HG03045 (cell line): ENCODE results near the gene CSF3.

Source experiments
- ATAC-seq: cut with Tn5 transposase; IDR thresholded peaks from one replicate; pipeline ENCODE4 v1.9.1; 2021; ENCODE audit warnings: mild to moderate bottlenecking, moderate library complexity; ENCODE audit not compliant: unreplicated experiment

Gene CSF3, protein sequence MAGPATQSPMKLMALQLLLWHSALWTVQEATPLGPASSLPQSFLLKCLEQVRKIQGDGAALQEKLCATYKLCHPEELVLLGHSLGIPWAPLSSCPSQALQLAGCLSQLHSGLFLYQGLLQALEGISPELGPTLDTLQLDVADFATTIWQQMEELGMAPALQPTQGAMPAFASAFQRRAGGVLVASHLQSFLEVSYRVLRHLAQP

GRCh38 chr17:40015005-40015997 lies at the start of gene CSF3:
CSF3 (plus strand) TSS chr17:40015440; CDS start chr17:40015475, 35 bp downstream.
- no peak for ATAC-seq

DNA sequence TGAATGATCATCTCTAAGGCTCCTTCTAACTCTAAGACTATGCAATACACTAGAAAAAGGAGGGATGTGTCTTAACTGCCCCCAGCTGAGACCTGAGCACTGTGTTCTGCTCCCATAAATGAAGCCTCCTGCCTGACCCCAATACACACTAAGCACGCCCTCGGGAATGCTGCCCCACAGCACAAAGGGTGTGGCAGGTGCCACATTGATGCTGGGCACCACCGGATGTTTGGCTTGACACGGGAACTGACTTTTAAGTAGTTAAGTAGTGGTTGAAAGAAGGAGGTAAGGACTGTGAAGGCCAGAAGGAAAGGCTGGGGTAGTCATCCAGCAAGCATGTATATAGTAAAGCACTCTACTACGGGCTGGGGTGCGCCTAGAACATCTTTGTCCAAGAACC lies 48.5 kb upstream of the CSF3 start:
- ATAC-seq = no peak

- ATAC-seq = no peak
These were observed 46.5 kb upstream of the CSF3 start for GRCh38 chr17:39968761-39969160.

GRCh38 chr17:39969375-39969774 lies 45.9 kb upstream of the CSF3 start:
- no peak for ATAC-seq

GRCh38 chr17:39970157-39970692 lies 45.0 kb upstream of the CSF3 start:
- ATAC-seq = no peak

GRCh38 chr17:39971076-39971603 lies 44.1 kb upstream of the CSF3 start:
- no peak for ATAC-seq

GRCh38 chr17:39972271-39972670 lies 43.0 kb upstream of the CSF3 start:
- no peak for ATAC-seq

GRCh38 chr17:39973496-39973895 lies 41.7 kb upstream of the CSF3 start:
- ATAC-seq = no peak

GRCh38 chr17:39974433-39974832 lies 40.8 kb upstream of the CSF3 start:
- ATAC-seq = no peak

DNA sequence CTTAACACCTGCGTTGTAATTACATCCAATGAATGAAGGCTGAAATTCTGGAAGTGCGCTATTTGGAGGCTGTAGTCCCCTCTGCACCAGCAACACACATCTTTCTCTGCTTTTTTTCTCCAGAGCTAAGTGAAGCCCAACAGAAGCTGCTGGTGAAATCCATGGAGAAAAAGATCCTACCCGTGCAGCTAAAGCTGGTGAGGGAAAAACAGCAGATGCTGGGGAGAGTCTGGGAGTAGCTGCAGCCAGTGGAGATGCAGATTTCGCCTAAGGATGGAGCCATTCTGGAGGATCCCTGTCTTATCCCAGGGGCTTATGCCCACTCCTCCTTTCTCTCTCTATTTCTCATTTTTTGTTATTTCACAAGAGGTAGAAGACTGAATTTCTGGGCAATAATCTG lies 39.4 kb upstream of the CSF3 start:
- ATAC-seq = no peak

DNA sequence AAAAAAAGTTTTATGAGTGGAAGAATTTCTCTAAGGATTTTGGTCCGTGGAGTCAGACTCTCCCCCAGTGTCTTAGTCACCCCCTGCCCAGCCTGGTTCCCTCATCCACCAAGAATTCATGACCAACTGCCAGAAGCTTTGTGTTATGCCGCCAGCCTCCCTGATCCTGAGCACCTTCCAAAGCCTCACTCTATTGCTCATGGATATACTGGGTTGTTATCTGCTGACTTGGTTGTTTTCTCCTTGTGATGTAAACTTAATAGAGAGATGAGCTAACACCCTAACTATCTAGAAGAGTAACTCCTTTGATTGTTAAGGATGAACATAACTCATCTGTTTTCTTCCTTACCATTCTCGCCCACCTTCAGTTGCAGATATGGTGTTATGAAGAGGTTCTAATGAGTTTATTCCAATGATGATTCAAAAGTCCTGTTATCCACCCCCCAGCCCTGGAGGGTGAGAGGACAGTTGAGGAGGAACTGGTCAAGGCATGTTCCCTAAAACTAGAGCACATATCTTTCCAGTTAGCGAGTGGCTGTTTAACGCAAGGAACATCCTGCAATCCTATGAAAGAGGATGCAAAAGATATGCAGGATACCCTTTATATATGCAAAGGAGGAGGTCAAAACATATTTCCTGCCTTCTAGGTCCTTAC lies 36.1 kb upstream of the CSF3 start:
- ATAC-seq = no peak

DNA sequence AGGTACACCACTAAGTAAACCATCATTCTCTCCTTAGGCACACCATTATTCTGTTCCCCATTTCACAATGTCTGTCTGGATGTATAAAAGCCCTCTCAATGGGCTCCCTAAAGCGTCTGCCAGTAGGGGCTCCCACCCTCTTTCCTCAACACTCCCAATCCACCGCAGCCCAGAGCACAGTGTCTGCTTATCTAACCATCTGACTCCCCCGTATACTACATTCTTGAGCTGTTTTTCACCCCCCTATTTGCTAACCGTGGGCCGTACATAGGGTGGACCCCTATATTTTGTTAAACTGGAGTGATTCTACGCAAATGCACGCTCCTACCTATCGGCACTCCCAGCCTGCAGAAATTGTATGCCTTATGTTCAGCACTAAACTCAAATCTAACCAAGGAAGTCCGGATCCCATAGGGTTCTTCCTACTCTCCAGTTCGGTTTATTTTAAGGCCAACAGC lies 35.3 kb upstream of the CSF3 start:
- peak; percentile 25 for ATAC-seq

DNA sequence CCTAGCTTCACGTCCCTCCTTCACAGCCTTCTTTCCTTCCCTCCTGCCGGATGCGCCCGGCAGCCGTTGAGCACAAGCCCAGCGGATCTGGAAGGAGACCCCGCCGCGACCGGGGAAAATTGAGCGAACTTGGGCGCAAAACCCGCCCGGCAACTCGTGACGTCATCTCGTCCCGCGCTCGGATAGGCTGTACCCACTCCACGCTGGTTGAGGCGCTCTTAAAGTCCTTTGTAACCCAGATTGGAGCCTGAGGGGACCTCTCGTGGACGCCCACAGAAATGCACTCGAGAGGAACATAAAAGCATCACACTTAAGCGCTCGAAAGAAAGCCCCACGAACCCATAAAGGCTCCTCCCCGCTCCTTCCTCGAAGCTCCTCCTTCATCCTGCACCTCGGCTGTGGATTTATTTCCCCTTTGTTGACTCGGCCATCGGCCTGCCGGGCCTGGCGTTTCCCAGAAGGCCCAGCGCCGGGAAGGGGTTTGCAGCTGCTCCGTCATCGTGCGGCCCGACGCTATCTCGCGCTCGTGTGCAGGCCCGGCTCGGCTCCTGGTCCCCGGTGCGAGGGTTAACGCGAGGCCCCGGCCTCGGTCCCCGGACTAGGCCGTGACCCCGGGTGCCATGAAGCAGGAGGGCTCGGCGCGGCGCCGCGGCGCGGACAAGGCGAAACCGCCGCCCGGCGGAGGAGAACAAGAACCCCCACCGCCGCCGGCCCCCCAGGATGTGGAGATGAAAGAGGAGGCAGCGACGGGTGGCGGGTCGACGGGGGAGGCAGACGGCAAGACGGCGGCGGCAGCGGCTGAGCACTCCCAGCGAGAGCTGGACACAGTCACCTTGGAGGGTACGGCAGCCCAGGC lies 34.7 kb upstream of the CSF3 start, which contains the start of gene PSMD3:
TSS of gene PSMD3 (plus strand) at position 457 of the 856 bp plus-strand sequence. CDS start at position 621, 164 bp downstream.
- ATAC-seq = peak; percentile 89

- ATAC-seq = no peak
These were observed 34.0 kb upstream of the CSF3 start for GRCh38 chr17:39981207-39981741.

DNA sequence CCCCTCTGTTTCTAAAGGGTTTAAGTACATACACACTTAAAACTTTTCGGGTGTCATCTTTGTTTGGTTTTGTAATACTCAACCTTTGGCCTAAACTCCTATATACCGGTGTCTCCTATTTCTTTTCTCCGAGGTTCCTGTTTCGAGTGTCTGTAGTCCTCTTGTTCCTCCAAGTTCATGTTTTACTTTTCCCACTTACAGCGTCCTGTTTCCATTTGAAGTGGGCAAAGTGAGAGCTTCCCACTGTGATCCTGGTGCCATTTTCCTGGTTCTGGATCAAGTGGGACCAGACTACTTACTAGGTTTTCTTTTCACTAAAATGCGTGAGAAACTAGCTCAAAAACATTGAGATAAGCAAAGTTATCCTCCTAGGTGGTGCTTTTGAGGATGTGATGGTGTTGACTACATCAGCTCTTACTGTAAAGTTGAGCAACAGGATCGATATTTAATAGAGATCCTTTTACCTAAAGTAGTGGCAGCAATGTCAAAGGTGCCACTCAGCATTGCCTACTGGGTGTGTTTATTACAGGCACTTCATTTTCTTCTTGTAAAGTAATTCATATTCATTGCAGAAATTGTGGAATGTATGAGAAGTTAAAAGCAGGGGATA lies 33.4 kb upstream of the CSF3 start:
- ATAC-seq = no peak

DNA sequence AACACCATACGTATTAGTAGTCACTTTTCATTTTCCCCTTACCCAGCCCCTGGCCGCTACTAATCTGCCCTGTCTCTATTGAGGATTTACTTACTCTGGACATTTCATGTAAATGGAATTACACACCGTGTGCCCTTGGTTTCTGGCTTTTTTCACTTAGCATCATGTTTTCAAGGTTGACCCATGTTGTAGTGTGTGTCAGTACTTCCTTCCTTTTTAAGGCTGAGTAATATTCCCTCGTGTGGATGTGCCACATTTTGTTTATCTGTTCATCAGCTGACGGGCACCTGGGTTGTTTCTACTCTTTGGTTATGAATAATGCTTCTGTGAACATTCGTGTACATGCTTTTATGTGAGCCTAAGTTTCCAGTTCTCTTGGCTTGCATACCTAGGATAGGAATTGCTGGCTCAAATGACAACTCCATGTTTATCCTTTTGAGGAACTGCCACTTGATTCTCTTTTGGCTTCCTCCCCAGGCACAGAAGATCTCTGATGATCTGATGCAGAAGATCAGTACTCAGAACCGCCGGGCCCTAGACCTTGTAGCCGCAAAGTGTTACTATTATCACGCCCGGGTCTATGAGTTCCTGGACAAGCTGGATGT lies 26.9 kb upstream of the CSF3 start:
- no peak for ATAC-seq

DNA sequence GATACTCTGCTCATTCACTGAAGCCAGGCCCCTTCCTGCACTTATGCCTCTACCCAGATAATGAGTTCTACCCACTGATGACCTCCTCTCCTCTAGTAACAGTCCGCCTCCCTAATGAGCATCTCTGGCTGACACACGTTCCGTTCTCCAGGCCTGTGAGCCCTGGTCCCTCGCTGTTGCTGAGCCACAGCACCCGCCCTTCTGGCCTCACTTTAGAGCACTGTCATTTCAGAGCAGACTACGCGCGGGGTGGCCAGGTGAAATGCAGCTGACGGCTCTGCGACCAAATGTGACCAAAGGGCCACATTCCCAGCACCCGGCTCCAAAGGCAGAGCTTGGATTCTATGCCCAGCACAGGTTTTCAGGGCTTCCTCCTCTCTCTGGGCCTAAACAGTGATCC lies 20.8 kb upstream of the CSF3 start:
- ATAC-seq = no peak

DNA sequence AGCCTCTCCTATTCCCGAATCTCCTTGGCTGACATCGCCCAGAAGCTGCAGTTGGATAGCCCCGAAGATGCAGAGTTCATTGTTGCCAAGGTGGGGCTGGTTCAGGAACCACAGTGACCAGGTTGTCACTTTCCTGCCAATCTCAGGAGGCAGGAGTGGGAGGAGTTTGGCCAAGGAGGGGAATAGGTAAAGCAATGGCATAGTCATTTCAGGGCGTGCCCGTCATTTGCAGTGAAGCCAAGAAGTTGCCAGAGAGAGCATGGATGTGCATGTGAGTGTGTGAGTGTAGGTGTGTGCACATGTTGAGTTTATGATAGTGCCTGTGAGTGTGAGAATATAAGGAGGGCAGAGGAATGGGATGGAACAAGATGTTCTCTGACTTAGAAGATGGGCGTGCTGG lies 19.8 kb upstream of the CSF3 start:
- no peak for ATAC-seq

DNA sequence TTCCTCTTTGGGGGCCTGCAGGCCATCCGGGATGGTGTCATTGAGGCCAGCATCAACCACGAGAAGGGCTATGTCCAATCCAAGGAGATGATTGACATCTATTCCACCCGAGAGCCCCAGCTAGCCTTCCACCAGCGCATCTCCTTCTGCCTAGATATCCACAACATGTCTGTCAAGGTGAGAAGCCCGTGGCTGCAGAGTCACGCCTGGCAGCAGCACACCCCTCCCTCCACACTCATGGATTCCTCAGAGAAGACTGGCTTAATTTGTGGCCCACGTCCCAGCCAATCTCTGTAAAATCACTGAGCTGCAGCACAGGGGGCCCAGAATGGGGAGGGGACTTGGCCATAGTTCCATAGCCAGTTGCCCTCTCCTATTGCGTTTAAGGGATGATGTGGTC lies 19.1 kb upstream of the CSF3 start:
- no peak for ATAC-seq
